Hepatocyte (in vitro differentiated cells): ENCODE results near the gene RGS6.

Source experiments
- EZH2 ChIP-seq: fragments of 200-600 bp; sonication (generic); IDR thresholded peaks from 2 replicates; pipeline ENCODE4 v1.6.1; 2016; ENCODE audit warnings: antibody characterized with exemption, mild to moderate bottlenecking, borderline replicate concordance
- EZH2phosphoT487 ChIP-seq: fragments of 200-600 bp; sonication (generic); IDR thresholded peaks from one replicate; pipeline ENCODE4 v1.6.1; 2018; ENCODE audit warnings: antibody characterized with exemption, mild to moderate bottlenecking, low read depth, moderate library complexity; ENCODE audit not compliant: unreplicated experiment, severe bottlenecking
- TF ChIP-seq, protein P1 (sequence below): fragments of 200-600 bp; sonication (generic); IDR thresholded peaks from 2 replicates; pipeline ENCODE4 v1.5.1; 2016; ENCODE audit warnings: antibody characterized with exemption, mild to moderate bottlenecking; ENCODE audit not compliant: poor library complexity

DNA sequence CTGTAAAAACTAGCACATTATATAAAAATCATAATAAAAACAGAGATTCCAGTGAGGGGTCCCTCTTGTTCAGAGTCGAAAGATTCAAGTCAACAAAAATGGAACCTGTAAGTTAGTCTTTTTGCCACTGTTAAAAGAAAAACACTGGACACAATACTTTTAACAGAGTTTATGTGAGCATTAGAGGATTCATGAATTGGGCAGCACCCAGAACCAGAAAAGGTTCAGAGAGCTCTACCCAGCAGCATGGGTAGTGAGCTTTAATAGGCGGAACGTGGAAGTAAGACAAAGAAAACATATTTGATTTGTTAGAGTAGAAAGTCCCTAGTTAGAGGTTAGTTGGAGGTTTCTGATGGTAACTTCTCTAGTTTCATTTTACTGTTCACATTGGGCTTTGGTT is 476.8 kb downstream of the RGS6 start:
- TF ChIP-seq, protein P1, sequence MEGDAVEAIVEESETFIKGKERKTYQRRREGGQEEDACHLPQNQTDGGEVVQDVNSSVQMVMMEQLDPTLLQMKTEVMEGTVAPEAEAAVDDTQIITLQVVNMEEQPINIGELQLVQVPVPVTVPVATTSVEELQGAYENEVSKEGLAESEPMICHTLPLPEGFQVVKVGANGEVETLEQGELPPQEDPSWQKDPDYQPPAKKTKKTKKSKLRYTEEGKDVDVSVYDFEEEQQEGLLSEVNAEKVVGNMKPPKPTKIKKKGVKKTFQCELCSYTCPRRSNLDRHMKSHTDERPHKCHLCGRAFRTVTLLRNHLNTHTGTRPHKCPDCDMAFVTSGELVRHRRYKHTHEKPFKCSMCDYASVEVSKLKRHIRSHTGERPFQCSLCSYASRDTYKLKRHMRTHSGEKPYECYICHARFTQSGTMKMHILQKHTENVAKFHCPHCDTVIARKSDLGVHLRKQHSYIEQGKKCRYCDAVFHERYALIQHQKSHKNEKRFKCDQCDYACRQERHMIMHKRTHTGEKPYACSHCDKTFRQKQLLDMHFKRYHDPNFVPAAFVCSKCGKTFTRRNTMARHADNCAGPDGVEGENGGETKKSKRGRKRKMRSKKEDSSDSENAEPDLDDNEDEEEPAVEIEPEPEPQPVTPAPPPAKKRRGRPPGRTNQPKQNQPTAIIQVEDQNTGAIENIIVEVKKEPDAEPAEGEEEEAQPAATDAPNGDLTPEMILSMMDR, result no peak
- TF ChIP-seq EZH2 (no peak), EZH2phosphoT487 (no peak)
